K562 (cell line): ENCODE data around the gene TMEM200A. TPM values are rescaled to one million over a fixed set of nuclear protein-coding genes. Genes with fewer than 3 reads are reported as not detected.

ENCODE experiments used
- ATAC-seq: fragments of 200-7000 bp; cut with Tn5 transposase; 3 replicates; pipeline ENCODE4 v1.9.1; 2020; ENCODE audit warnings: moderate library complexity
- BruUV-seq: library from RNA; stranded (reverse); fragments of 400-500 nt; replicated peaks from 2 replicates; lab custom pipeline; 2021; lab: Mats Ljungman, UMichigan
- CTCF ChIA-PET: fragments of 300-600 bp; formaldehyde crosslinking; extraction: SDS; loops from one replicate; lab custom pipeline; 2021; ENCODE audit warnings: low intra/inter-chr PET ratio; lab: Yijun Ruan, JAX
- POLR2A ChIA-PET: fragments of 300-600, 350-650 bp; sonication (Branson Sonifier 250); formaldehyde crosslinking; extraction: SDS; loops from one replicate; lab custom pipeline; 2021; ENCODE audit warnings: antibody characterized with exemption, inconsistent platforms; lab: Yijun Ruan, JAX
- DNase-seq, 4 experiments: peaks; one replicate each; pipeline versions ENCODE4 v3.0.0 to v3.0.0-alpha.2; 2011 to 2018; ENCODE audit warnings: low spot score in 3 of 4, mixed read lengths in 3 of 4; ENCODE audit errors: extremely low read depth in 1 of 4
- FAIRE-seq: peaks from 2 replicates; lab custom pipeline; 2011; peaks lifted over from hg19 to GRCh38; lab: Jason Lieb, UNC
- H2AFZ ChIP-seq: 2 replicates; pipeline ENCODE4 v1.6.0; 2011; ENCODE audit warnings: low read depth, low read length, control low read depth, inconsistent platforms
- H3K27ac ChIP-seq: fragments of 200-600 bp; 3 replicates; pipeline ENCODE4 v1.8.0; 2011; ENCODE audit warnings: low read depth, mild to moderate bottlenecking, control low read depth, inconsistent platforms, low read length, moderate library complexity, mixed read lengths; ENCODE audit errors: extremely low read depth
- H3K27me3 ChIP-seq, 2 experiments: fragments of 300-600 bp in 1 of 2; 2 replicates in 1 of 2; 3 replicates in 1 of 2; pipeline versions ENCODE4 v1.6.0 to v1.8.0; 2011; ENCODE audit warnings: inconsistent platforms in 2 of 2, low read length in 2 of 2, mild to moderate bottlenecking in 1 of 2, mixed read lengths in 1 of 2, moderate library complexity in 1 of 2; ENCODE audit not compliant: control insufficient read depth in 2 of 2, insufficient read depth in 2 of 2
- H3K36me3 ChIP-seq: fragments of 300-600 bp; 3 replicates; pipeline ENCODE4 v1.8.0; 2011; ENCODE audit warnings: mild to moderate bottlenecking, low read length, inconsistent platforms; ENCODE audit not compliant: control insufficient read depth, insufficient read depth
- H3K4me1 ChIP-seq, 2 experiments: fragments of 200-600 bp in 1 of 2; replicated peaks in 1 of 2; 2 replicates in 1 of 2; 3 replicates in 1 of 2; pipeline versions ENCODE4 v1.5.1 to v1.8.0; 2011; ENCODE audit warnings: inconsistent platforms in 2 of 2, low read length in 2 of 2, mild to moderate bottlenecking in 1 of 2, mixed read lengths in 1 of 2, moderate library complexity in 1 of 2; ENCODE audit not compliant: control insufficient read depth in 2 of 2, insufficient read depth in 2 of 2
- H3K4me2 ChIP-seq: 2 replicates; pipeline ENCODE4 v1.6.1; 2011; ENCODE audit warnings: low read length, control low read depth, inconsistent platforms, mixed read lengths; ENCODE audit not compliant: insufficient read depth
- H3K4me3 ChIP-seq: fragments of 200-600 bp; sonication (generic), shearing (Covaris generic); 2 replicates; pipeline ENCODE4 v1.5.1; 2016; ENCODE audit warnings: control low read depth, inconsistent platforms
- H3K79me2 ChIP-seq: fragments of 200-600 bp; 3 replicates; pipeline ENCODE4 v1.8.0; 2011; ENCODE audit warnings: low read length, inconsistent platforms; ENCODE audit not compliant: control insufficient read depth, insufficient read depth
- H3K9ac ChIP-seq, 2 experiments: 2 replicates each; pipeline versions ENCODE4 v1.6.0 to v1.6.1; 2011; ENCODE audit warnings: low read depth in 2 of 2, low read length in 2 of 2, control low read depth in 1 of 2, inconsistent platforms in 1 of 2, mild to moderate bottlenecking in 1 of 2, mixed read lengths in 1 of 2; ENCODE audit not compliant: insufficient read depth in 1 of 2
- H3K9me1 ChIP-seq: one replicate; pipeline ENCODE4 v1.6.0; 2011; ENCODE audit warnings: inconsistent platforms, mild to moderate bottlenecking, low read length, moderate library complexity; ENCODE audit not compliant: control insufficient read depth, insufficient read depth
- H3K9me3 ChIP-seq: replicated peaks from 2 replicates; pipeline ENCODE4 v1.5.1; 2011; ENCODE audit warnings: low read depth, low read length, inconsistent platforms; ENCODE audit not compliant: control insufficient read depth, insufficient read depth
- H4K20me1 ChIP-seq: replicated peaks from 2 replicates; pipeline ENCODE4 v1.6.1; 2011; ENCODE audit warnings: low read length, inconsistent platforms, mixed read lengths; ENCODE audit not compliant: control insufficient read depth, insufficient read depth
- MECOM ChIP-seq: fragments of 250-450 bp; sonication (Bioruptor Pico); IDR thresholded peaks from 2 replicates; pipeline ENCODE4 v1.8.0; 2022; ENCODE audit warnings: inconsistent platforms
- TEAD1 ChIP-seq, 2 experiments: fragments of 450-650 bp in 1 of 2; sonication (generic) in 1 of 2; formaldehyde crosslinking; IDR thresholded peaks; 2 replicates each; pipeline versions ENCODE4 v1.4.0 to v1.8.0; 2020 to 2022; ENCODE audit warnings: mild to moderate bottlenecking in 2 of 2, missing genetic modification reagents in 1 of 2
- ZKSCAN8 ChIP-seq: fragments of 200-800 bp; sonication (Bioruptor generic); IDR thresholded peaks from 2 replicates; pipeline ENCODE4 v1.6.1; 2016; ENCODE audit warnings: missing genetic modification characterization, missing compliant biosample characterization
- ZSCAN32 ChIP-seq: fragments of 450-650 bp; formaldehyde crosslinking; IDR thresholded peaks from 2 replicates; pipeline ENCODE4 v1.4.0; 2020; ENCODE audit warnings: mild to moderate bottlenecking, moderate library complexity
- WGBS: fragments of 100-300 bp; shearing (Covaris generic); methylation state at CpG from one replicate; pipeline ENCODE4 v1.1.6; 2016; ENCODE audit warnings: low coverage, mixed read lengths; ENCODE audit not compliant: insufficient coverage; ENCODE audit errors: missing lambda C conversion rate; 5-methylcytosine and 5-hydroxymethylcytosine counted together
- in situ Hi-C: fragments of 300-500 bp; cut with MboI; formaldehyde crosslinking; loops from 4 replicates; pipeline ENCODE4 v1.15.0; 2018; ENCODE audit warnings: inconsistent platforms, mixed read lengths
- intact Hi-C: fragments of 100-400 bp; cut with micrococcal nuclease; formaldehyde crosslinking; loops from 2 replicates; pipeline ENCODE4 v1.14.2; 2022
- polyA plus RNA-seq, 8 experiments: library from polyadenylated mRNA; depleted of rRNA in 4 of 8; stranded (reverse) in 5 of 8; unstranded in 3 of 8; fragments of >200 nt; fragmentation: Nextera tagmentation in 2 of 8; fragmentation: Illumina TruSeq in 1 of 8; extraction: Ambion mirVana in 2 of 8; extraction: Trizol in 1 of 8; gene quantifications; 2 replicates each; pipeline versions ENCODE4 v1.2.1 to v1.2.3, GENCODE V29; 2011 to 2014; ENCODE audit warnings: inconsistent platforms in 1 of 8, missing spikeins in 1 of 8
- total RNA-seq, 7 experiments: library from RNA; depleted of rRNA in 6 of 7; stranded (reverse); fragments of >200 nt in 6 of 7; fragmentation: Illumina TruSeq in 2 of 7; extraction: Trizol in 2 of 7; gene quantifications; 2 replicates each; pipeline versions ENCODE4 v1.2.1 to v1.2.3, GENCODE V29; 2011 to 2021; ENCODE audit warnings: low replicate concordance in 1 of 7
- TF ChIP-seq, protein P1 (sequence below): fragments of 250-450 bp; sonication (Bioruptor Pico); IDR thresholded peaks from 2 replicates; pipeline ENCODE4 v1.5.0; 2021
- TF ChIP-seq, protein P2 (sequence below): sonication (generic); formaldehyde crosslinking; IDR thresholded peaks from 2 replicates; pipeline ENCODE4 v1.8.0; 2022; ENCODE audit warnings: mild to moderate bottlenecking, missing genetic modification reagents, borderline replicate concordance

Gene TMEM200A
- total and polyA plus RNA-seq, 9 of the 15 experiments (the other 6 are each of a cell fraction or from before 2014, with no cell fraction given), result 0.04 TPM; not detected in 8

- in situ Hi-C loops, result no loop called here
- no peak overlapping the region for H3K4me3 ChIP-seq
- H3K27ac ChIP-seq, result no peak overlapping the region
- DNase-seq, result no peak
- H3K9ac ChIP-seq, result no peak overlapping the region
- H4K20me1 ChIP-seq, result no peaks in the 10 kb centered on the region
- TF ChIP-seq, protein P1, sequence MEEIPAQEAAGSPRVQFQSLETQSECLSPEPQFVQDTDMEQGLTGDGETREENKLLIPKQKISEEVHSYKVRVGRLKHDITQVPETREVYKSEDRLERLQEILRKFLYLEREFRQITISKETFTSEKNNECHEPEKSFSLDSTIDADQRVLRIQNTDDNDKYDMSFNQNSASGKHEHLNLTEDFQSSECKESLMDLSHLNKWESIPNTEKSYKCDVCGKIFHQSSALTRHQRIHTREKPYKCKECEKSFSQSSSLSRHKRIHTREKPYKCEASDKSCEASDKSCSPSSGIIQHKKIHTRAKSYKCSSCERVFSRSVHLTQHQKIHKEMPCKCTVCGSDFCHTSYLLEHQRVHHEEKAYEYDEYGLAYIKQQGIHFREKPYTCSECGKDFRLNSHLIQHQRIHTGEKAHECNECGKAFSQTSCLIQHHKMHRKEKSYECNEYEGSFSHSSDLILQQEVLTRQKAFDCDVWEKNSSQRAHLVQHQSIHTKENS (CRISPR knock-in tag), result no peak
- TF ChIP-seq ZKSCAN8 (CRISPR knock-in tag) (no peak), TEAD1 (CRISPR knock-in tag; IDR thresholded peaks at IDR 0.05) (no peak), MECOM (no peak), ZSCAN32 (CRISPR knock-in tag) (no peak)
- TF ChIP-seq, protein P2, sequence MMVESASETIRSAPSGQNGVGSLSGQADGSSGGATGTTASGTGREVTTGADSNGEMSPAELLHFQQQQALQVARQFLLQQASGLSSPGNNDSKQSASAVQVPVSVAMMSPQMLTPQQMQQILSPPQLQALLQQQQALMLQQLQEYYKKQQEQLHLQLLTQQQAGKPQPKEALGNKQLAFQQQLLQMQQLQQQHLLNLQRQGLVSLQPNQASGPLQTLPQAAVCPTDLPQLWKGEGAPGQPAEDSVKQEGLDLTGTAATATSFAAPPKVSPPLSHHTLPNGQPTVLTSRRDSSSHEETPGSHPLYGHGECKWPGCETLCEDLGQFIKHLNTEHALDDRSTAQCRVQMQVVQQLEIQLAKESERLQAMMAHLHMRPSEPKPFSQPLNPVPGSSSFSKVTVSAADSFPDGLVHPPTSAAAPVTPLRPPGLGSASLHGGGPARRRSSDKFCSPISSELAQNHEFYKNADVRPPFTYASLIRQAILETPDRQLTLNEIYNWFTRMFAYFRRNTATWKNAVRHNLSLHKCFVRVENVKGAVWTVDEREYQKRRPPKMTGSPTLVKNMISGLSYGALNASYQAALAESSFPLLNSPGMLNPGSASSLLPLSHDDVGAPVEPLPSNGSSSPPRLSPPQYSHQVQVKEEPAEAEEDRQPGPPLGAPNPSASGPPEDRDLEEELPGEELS (CRISPR knock-in tag), result no peak
- TF ChIP-seq, all 486 proteins: peak for 0
- Histone ChIP-seq H2AFZ (no peak overlapping the region), H3K79me2 (no peaks in the 10 kb centered on the region), H3K9me3 (no peaks in the 10 kb centered on the region), H3K4me1 (no peaks in the 10 kb centered on the region), H3K36me3 (no peaks in the 10 kb centered on the region), H3K9me1 (no peaks in the 10 kb centered on the region), H3K27me3 (no peaks in the 10 kb centered on the region), H3K4me2 (no peak overlapping the region)
- ATAC-seq (no peak), FAIRE-seq (no peak)
- WGBS, result 2% methylated on average over 5 of the region's 5 CpGs
- CTCF ChIA-PET, result no interaction called here
- POLR2A ChIA-PET, result no interaction called here
- intact Hi-C loops, result no loop called here
- no TSS peak for BruUV-seq
Observed at GRCh38 chr6:130394246-130394645, 28.4 kb downstream of the TMEM200A start.
